ENCODE measurements around the gene KCNG2. TPM values are rescaled to one million over a fixed set of nuclear protein-coding genes. Genes with fewer than 3 reads are reported as not detected.
A peak's percentile ranks its signal among the peaks of the same experiment; 100 is the strongest.

KCNG2 gene
- total RNA-seq, 1 donor from 2014 or later = under 0.01 TPM

DNA sequence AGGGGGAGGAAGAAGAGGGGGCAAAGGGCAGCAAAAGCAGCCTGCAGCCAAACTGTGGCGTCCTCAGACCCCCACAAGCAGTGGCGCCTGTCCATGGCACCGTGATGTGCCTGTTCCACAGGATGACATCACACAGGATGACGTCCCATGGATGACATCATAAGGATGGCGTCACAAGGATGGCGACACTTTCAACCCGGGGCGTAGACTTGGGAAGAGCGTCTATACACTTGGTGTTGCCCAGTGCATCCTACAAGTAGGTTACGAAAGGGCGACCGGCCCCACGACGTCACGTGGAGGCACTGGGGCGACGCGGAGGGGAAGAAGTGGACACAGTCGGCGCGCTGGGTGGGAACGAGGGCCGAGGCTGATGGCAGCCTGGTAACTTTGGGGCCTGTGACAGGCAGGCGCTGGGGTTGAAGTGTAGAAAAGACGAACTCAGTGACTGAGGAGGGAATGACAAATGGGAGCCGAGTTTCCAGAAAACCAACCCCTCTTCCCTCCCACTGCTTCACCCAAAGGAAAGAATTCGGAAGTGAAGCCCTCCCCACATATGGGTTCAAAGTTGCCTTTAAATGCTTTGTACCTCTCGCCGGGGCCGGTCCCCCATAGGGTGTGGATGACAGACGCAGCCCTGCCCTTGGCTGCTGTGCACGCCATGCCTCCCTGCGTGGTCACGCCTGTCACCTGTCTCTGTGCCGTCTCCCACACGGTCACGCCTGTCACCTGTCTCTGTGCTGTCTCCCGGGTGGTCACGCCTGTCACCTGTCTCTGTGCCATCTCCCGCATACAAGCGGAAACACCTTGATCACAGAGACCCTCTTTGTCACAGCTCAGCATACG lies 13.4 kb upstream of the KCNG2 start:
- DNase-seq (ENCODE audit: low spot score in 2 of 2) (no peak), FAIRE-seq (no peak)

DNA sequence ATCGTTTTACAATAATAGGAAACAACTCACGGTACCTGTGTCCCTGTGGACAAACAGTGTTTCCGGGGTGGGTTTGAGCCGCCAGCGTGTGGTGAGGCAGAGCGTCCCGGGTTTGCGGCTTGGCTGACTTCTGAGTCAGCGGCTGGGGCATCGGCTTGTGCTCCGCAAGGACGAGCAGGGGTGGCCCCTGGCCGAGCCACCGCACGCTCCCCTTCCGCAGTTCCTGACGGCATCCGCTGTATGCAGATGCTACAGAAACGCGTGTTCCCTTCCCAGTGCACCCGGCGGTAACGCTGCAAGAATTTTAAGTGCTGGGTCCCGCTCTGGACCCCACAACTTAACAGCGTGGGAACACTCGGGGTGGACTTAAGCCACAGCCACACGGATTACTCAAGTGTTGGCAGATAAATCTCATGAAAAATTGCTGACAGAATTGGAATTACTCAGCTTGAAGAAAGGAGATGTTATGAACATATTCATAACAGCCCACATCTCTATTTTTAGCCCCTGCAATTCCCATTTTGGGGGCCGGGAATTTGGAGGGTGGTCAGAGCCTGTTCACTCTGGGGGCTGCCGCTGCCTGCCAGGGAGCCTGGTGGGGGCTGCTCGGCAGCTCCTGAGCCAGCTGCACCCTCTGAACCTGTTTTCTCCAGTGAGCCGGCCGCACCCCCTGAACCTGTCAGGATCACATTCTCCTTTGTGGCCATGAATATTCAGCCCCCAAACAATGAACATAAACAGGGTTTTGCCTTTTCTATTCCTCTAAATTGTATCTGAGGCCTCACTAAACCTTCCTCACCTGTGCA lies 12.6 kb upstream of the KCNG2 start:
- no peak for DNase-seq (ENCODE audit: low spot score in 2 of 2)
- no peak for FAIRE-seq

DNA sequence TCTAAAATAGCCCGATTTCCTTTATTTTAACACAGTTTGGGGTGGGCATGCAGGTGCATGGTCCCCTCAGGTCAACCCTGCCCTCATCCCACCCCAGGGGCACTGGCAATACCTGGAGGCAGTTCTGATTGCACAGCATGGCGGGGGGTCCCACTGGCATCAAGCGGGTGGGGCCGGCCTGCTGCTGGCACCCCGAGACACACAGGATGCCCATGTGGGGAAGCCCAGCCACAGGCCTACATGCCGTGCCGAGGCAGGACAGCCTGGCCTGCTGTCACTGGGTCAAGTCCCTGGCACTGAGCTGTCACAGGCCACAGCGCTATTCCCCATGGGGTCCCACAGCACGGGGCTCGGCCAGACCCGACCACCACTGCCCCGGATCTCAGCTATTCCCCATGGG lies 11.9 kb upstream of the KCNG2 start:
- DNase-seq (ENCODE audit: low spot score in 2 of 2) (no peak), FAIRE-seq (no peak)

DNA sequence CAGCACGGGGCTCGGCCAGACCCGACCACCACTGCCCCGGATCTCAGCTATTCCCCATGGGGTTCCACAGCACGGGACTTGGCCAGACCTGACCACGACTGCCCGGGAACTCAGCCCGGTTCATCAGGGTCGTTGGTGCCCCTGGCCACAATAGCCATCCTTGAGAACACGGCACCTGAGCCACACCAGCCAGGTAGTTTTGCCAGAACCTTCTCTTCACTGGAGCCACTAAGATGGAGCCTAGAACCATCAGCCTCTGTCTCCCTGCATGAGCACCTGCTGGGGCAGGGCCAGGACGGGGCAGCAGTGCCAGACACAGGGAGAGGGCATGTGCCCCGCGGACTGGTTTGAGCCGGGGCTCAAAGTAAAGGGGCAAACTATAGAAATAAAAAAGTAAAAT lies 11.4 kb upstream of the KCNG2 start:
- FAIRE-seq = no peak

DNA sequence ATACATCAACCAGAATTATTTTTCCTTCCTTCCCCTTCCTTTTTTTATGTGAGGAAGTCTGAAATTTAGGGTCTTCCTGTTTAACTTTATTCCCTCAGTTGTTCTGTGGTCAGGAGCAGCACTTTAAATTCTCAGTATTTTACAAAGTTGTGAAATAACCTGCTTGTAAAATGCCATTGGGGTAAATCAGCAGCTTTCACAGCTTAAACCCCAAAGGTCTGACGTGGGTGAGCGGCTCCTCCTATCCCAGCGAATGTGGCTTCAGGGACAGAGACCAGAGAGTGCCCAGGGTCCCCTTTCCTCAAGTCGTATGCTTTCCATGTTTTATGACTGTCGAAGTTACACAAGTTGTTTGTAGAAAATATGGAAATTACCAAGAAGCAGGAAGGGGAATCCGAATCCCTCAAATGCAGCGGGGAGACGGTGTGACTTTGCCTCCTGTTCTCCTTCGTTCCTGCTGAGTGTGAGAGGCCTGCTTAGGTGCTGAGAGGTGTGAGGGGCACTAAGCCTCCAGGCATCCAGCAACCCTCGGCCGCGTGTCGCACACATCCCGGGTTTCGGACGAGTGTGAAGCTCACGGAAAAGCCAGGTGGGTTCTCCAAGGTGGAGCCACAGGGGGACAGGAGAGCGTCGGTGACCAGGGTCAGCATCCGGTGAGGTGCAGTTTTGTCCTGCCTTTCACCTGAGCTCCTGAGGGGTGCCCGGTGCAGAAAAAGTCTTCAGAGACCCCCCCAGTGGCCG lies 10.8 kb upstream of the KCNG2 start:
- DNase-seq (ENCODE audit: low spot score in 2 of 2) (no peak), FAIRE-seq (no peak)

More for the DNA sequence above, 11.4 kb upstream of the KCNG2 start:
- no peak for DNase-seq (ENCODE audit: low spot score in 2 of 2)

DNA sequence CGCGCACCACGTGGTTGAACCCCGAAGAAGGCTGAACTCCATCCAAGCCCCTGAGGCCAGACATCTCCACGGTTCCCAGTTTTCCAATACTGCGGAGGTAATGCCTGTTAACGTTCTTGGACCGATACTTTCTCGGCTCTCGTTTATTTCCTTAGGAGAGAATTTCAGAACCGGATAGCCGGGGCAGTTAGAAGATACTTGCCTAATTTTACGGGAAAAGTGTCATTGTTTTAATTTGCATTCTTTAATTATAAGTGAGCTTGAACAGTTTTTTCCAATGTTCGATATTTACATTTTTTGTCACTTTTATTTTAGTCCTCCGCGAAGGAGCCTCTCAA lies 10.2 kb upstream of the KCNG2 start:
- DNase-seq (ENCODE audit: low spot score in 2 of 2) (no peak), FAIRE-seq (no peak)

DNA sequence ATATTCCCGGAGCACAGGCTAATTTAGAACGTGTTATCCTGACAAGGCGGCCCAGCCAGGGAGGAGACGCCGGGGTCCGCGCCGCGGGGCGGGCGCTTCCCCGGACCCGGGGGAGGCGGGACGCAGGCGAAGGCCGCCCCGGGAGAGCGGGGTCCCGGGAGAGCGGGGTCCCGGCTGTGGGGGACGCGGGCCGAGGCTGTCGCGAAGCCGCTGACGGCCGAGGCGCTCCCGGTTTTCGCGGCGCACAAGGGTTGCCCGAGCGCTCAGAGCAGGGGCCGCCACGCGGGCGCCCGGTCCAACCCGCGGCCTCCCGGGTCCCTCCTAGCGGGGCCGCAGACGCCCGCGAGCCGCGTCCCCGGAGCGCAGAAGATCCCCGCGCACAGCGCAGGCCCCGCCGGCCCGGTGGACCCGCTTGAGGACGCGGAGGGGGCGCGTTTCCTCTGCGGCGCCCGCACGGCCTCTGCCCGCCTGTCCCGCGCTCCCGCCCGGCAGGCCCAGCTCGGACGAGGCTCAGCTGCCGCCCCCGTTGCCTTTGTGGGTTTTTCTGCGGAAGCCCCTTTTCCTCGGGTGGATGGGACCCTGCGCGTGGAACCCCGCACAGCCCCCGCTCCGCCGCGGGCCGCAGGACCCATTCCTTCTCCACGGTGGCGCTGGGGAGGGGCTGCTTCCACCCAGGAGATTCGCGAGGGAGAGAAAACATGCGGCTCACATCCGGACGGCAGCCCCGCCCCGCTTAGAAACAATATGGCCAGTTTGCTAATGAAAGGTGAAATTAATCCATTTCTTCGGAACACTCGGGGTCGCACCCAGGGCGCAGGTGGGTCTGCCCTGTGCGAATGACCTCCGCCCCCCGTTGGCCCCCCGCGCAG lies 9.6 kb upstream of the KCNG2 start:
- DNase-seq (ENCODE audit: low spot score in 2 of 2) (peak in 1 of 2 donors; percentile 42), FAIRE-seq (no peak)

DNA sequence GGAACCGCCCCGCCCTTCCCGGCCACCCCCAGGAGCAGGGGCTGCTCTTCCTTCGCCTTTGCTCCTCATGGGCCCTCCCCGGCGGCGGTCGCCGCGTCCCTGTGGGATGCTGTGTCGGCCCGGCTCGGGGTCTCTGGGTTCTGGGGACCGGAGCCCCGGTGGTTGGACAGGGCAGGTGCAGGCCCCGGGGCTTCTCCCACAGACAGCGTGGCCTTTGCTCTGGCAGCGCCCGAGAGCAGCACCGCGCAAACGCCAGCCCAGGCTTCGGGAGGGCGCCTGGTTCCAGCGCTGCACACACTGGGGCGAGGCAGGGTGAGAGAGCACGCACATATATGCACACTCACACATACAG lies 9.0 kb upstream of the KCNG2 start:
- DNase-seq (ENCODE audit: low spot score in 2 of 2) (no peak), FAIRE-seq (no peak)

DNA sequence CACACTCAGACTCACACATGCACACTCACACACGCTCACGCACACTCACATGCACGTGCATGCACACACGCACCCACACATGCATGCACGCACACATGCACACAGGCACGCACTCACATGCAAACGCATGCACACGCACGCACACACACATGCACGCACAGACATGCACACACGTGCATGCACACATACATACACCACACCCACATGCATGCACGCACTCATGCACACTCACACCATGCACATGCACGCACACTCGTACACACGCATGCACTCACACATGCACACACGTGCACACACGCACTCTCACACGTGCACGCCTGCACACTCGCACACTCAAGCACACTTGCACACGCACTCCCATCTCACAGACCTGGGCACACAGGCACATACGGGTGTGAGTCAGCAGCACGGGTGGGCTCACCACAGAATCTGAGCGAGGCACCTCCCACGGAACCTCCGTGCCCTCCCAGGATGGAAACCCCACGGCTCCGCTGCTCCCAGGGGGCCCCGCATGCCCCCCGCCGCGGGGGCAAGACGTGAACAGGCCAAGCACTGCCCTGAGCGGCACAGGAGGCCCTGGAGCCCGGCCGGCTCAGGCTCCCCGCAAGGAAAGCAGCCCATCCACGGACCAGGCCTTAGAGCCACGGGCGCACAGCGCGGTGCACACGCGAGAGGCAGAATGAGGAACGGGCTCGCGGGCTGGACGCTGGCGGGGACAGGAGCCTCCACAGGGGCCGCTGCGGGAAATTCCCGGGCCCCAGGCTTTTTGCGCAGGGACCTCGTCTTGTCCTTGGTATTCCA lies 8.4 kb upstream of the KCNG2 start:
- no peak for FAIRE-seq
- DNase-seq (ENCODE audit: low spot score in 2 of 2) = no peak

DNA sequence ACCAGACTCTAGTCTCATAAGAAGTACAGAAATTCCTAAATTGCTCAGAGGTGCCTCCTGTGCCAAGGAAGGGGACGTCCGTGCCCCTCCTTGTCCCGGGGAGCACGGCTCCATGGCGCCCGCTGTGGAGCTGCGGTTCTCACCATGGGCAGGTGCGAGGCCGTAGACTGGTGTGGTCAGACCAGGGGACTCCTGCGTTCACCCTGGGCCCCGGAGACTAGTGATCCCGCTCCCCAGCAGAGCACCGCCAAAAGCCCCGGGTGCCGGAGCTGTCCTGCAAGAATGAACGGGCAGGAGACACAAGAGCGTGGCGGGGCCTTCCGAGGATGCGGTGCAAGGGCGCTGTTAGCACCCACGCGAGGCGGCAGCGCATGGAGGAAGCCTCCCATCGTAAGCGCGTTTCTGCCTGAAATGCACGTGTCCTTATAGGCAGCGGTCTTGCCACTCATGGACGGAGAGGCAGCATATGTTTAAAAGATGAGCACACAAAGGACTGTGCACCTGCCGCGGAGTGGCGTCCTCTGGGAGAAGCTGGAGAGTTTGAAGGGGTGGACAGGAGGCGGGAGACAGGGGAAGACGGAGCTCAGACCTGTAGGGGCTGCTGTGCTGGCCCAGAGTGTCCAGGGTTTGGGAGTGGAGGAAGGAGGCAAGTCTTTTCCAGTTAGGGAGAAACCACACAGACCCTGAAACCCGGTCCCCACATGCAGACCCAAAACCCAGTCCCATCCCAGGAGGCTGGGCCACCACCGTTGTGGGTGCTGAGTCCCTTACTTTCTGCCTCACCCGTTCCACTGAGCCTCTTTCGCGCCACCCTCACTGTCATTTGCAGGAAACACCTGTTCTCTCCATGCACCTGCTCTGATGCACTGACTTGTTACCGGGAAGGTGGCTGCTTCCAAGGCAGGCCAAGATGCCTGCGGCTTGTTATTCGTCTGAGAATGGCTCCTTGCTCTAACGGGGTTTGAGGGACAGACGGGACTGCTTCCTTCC lies 7.5 kb upstream of the KCNG2 start:
- DNase-seq (ENCODE audit: low spot score in 2 of 2) (no peak), FAIRE-seq (no peak)

DNA sequence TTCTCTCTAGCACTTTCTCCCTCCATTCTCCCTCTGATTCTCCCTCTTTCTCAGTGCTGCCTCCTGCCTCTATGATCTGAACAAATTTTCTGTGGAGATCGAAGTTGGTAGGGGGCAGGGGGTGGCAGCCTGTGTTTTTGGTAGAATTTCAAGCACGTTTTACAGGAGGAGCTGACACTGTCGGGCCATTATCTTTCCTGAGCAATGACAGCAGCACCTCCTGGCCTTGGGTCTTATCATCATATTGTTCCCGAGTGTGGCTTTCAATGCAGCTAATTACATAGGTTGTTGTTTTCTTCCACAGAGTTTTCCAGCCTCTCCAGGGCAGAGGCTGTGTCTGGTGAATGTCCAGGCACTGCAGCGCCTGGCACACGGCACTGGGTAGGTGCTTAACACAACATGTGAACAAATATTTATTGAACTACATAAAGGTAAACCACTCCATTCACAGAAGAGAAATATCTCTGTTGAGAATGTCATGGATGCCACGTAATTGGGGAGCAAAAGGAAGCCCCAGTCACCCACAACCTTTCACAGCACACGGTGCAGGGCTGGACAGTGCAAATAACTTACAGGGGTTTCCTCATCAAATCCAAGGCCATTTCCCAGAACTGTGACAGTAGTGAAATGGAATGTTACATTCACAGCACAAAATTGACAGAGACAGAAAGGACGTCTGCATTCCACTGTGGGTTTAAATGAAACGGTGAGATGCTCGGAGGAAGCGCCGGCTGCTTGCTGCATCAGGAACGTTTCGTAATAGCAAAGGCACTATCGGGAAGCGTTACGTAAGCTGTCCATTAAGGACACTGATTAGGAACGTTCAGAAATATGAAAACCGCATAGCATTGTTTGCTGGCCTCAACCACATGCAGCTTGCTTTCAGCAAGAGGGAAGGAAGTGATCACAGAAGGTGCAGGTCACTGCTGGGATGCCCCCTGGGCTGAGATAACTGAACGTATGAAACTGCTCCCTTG lies 6.5 kb upstream of the KCNG2 start:
- DNase-seq (ENCODE audit: low spot score in 2 of 2) (no peak), FAIRE-seq (no peak)

DNA sequence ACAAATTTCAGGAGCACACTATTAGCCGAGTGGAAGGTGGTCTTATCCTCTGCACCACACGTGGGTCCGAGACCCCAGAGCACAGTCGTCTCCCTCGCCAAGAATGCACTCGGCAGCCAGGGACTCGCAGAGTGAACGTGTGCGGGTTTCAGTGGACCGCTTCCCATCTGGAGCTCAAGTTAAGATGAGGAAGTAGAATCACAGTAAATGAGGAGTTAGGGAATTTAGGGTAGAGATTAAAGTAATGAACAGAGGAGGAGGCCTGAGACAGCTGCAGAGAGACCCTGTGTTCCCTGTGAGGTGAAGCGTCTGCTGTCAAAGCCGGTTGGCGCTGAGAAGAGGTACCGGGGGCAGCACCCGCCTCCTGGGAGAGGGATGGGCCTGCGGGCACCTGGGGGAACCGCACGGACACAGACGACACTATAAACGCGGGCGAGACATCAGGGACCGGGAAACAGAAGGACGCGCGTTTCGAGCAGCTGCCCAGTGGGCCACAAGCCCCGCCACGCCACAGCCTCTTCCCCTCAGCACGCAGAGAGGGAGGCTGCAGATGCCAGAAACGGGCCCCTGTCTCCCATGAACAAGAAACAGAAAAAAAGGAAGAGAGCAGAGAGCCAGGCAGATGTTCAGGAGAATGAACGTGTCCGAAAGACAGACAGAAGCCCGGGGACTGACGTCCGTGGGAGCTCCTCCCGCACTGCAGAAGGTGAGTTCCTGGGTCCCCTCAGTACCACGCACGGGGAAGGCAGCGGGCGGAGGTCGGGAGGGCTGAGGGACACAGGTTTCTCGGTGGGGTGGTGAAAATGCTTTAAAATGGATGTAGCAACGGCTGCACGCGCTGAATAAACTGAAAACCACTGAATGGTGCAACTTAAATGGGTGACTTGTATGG lies 5.4 kb upstream of the KCNG2 start:
- DNase-seq (ENCODE audit: low spot score in 2 of 2) (no peak), FAIRE-seq (no peak)

DNA sequence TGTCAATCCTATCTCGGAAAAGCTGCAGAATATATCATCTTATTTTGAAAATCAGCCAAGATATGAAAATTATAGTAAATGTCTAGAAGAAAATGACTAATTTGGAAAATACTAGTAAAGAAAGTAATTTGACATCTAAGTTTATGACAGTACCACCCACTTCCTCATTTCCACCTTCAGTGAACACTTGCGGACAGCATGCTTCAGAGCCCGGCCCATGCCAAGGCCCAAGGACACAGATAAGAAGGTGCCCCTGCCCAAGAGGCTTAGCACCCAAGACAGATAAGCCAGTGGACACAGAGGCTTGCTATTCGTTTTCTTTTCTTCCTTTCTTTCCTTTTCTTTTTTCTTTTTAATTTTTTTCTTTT lies 4.8 kb upstream of the KCNG2 start:
- no peak for DNase-seq (ENCODE audit: low spot score in 2 of 2)
- no peak for FAIRE-seq

DNA sequence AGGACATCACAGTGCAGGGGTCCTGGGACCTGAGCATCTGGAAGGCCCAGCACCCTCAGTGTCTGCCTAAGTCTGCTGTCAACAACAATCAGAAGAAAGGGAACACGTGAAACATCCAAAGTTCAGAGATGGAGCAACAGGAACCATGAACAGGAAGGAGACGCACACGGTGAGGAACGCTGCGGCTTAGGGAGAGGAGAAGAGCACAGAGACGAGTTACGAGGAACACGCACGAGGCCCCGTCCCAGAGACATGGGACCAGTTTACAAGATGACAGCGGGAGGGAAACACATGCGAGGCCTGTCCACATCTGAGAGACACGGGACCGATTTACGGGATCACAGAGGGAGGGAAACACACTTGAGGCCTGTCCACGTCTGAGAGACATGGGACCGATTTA lies 2.9 kb upstream of the KCNG2 start:
- DNase-seq (ENCODE audit: low spot score in 2 of 2) = no peak
- no peak for FAIRE-seq

DNA sequence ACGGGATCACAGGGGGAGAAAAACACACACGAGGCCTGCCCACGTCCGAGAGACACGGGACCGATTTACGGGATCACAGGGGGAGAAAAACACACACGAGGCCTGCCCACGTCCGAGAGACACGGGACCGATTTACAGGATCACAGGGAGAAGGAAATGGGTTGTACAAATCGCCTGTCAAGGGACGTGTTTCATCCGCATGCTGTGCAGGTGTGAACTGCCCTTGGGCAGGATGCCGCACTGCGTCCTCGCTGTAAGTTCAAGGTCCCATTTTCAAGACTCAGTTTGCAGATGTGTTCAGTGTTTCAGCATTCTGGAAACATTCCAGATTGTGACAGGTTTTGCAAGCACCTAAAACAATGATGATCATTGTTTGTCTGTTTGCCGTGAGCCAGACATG lies 2.3 kb upstream of the KCNG2 start:
- DNase-seq (ENCODE audit: low spot score in 2 of 2) (no peak), FAIRE-seq (no peak)

DNA sequence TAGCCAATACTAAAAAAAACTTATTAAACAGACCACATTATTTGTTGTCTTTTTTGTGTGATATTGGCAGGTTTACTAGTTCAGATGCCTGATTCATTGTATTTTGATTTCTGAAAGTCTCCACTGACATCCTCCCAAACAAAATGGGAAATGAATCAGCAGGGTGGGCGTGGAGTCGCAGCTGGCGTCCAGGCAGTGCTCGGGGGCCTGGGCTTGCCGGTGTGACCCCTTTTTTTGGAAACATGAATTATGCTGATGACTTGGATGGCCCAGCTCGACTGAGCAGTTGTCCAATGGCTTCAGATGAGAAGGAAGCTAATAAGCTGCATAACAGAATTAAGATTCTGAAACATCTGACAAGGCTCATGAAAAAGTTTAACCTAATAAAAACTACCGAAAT lies 1.7 kb upstream of the KCNG2 start:
- DNase-seq (ENCODE audit: low spot score in 2 of 2) = no peak
- no peak for FAIRE-seq

Data from frontal cortex (tissue), 4 donors.